HG03139 (cell line): Measurements from ENCODE around the gene FCHSD2.
"Not testable (repeated sequence)": the region's sequence is repeated elsewhere in the genome, so short reads cannot be mapped to it uniquely, and the experiment has no call there.

Experiments
- ATAC-seq: cut with Tn5 transposase; IDR thresholded peaks from one replicate; pipeline ENCODE4 v1.9.1; 2021; ENCODE audit not compliant: unreplicated experiment

The FCHSD2 gene

DNA sequence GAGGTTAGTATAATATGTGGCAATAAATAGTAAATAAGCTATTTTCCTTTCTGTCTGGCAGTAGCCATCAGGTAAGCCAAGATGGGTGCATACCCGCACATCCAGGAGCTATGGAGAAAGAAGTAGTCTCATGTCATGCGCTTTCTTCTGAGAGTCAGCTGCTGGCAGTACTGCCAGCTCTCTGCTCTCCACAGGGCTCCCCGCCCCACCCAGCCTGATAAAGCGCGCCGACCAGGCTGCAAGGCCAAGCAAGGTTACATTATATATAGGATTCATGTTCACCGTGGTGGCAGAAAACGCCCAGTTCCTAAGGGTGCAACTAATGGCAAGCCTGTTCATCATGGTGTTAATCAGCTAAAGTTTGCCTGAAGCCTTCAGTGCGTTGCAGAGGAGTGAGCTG is 201.7 kb downstream of the FCHSD2 start:
- no peak for ATAC-seq

DNA sequence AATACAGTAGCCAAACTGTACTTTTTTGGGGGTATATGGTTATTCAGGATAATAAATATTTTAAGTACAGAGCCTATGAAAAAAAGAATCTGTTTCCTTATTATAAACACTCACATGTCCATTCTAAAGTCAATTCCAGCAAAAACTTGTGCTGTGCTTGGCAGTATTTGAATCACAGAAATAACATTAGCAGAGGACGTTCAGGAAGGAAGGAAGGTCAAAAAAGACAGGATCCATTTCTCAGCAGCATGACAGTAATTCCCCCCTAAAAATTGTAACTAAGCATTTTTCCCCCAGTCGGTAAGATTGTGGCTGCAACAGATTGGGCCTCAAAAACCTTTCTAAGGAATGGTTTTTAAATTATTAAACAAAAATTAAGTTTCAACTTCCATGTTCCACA is 203.1 kb downstream of the FCHSD2 start:
- ATAC-seq: no peak

DNA sequence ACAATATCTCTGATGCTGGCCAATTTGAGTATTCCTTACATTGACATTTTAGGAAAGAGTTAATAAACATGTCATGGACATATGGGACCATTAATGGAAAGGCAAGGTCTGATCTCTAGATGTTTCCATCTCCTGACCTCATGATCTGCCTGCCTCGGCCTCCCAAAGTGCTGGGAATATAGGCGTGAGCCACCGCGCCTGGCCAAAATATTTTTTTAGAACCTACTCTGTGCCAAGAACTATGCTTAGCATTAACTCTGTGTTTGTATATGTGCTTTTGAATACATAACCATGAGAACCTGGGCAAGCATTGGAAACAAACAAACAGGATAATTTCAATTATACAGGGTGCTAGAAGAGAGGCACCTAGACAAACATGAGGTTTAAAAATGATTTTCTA is 204.7 kb downstream of the FCHSD2 start:
- no peak for ATAC-seq

DNA sequence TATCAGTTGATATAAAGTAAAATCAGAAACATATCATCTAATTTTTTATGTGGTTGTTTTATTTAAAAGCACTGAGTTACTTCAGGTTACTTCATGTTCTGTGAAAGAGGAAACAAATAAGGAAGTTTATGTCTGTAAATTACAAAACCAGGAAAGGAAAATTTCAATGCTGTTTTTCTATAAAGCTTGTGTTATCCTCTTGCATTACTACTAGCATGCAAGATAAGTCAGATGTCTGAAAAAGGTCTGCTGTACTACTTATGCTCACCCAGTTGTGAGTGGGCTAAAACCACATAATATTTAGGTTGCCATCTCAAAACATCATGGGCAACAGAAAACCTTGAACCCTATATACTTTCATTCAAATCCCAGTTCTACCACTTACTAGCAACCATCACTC is 206.4 kb downstream of the FCHSD2 start:
- no peak for ATAC-seq

DNA sequence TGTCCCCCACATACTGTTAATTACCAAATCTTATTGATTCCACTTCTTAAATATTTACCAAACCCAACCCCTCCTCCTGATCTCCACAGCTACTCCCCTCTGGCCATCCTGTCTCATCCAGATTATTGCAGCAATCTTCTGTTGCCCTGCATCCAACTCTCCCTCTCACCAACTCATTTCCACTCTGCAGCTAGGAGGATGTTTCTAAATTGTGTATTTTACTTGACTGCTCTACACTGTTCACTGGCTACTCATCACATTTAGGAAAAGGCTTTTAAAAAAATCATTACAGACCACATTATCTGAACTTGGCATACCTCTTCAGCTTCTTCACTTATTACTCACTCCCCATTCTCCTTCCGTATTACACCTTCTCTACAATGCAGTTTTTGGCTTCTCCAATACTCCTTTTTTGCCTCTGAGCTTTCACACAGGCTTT is 210.0 kb downstream of the FCHSD2 start:
- ATAC-seq: no peak

DNA sequence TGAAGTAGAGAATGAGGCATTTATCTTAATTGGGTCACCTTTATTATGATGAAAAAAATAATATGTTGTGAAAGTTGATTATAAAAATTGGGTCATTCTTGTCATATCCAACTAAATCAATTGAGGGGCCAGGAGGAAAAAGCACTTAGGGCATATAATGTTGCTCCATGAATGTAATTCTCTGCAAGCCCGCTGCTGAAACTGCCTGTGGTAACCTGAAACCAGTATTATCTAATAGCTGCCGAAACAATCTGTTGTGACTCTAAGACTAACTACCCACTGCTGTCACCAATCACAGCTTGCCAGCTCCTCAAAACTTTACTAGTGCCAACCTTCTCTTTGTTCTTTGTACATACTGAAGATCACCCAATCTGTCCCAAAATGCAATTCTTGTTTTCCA is 212.1 kb downstream of the FCHSD2 start:
- no peak for ATAC-seq

DNA sequence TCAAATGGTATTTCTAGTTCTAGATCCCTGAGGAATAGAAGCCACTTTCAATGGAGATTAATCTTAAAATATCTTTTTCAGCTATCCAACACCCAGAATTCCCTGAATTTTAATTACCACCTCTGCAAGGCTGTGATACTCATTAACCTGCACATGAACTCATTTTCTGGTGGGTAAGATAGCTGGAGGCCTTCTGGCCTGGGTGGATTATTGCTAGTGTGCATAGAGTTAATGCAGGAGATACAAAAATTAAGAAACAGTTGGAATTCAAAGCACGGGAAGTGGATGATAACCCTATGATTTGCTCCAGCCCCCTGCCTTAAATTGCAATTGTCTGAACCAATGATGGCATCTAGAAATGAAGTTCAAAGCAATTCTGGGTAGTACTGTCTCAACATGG is 212.9 kb downstream of the FCHSD2 start:
- ATAC-seq: no peak

DNA sequence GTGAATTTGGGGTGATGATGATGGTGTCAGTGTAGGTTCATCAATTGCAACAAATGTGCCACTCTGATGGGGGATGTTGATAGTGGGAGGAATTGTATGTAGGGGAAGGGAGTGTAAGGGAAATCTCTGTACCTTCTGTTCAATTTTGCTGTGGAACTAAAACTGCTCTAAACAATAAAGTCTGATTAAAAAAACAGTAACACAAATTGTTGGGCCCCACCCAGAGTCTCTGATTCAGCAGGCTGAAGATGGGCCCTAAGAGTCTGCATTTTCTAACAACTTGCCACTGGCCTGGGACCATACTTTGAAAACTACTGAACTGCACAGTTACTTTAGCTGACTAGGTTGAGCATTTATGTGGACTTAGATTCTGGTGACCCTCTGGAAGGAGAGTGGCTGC is 214.7 kb downstream of the FCHSD2 start:
- ATAC-seq: no peak

DNA sequence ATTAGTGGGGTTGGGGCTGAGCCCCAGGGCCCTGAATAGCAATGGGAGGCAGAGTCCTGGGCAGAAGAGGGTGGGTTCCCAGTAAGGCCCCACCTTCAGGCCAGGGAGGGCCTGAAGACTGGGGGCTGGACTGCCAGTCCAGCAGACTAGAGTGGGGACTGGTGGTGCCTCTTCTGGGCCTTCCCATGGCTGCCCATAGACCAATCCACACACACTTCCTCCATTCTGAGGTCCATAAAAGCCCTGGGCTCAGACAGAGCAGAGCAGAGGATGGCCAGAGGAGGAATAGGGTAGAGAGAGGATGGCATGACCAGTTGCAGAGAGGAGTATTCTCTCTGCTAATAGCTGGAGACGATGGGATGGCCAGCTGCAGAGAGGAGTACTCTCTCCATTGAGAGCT is 216.0 kb downstream of the FCHSD2 start:
- ATAC-seq: no peak

DNA sequence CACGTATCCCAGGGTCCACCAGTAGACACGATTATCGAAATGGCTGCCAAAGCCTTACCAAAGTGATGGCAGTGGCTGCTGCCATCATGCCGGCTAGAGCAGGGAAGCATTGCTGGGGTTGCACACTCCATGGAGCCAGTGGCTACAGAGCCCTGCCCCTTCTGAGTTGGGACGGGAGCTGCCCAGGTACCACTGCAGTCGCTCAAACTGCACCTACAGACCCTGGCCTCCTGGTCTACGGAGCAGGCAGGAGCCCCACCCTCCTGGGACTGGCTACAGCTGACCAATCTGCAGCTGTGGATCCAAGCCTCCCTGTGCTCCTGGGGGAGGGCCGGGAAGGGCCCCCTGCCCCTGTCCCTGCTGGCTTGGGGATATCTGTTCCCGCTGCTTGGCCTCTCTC is 216.5 kb downstream of the FCHSD2 start:
- no peak for ATAC-seq

DNA sequence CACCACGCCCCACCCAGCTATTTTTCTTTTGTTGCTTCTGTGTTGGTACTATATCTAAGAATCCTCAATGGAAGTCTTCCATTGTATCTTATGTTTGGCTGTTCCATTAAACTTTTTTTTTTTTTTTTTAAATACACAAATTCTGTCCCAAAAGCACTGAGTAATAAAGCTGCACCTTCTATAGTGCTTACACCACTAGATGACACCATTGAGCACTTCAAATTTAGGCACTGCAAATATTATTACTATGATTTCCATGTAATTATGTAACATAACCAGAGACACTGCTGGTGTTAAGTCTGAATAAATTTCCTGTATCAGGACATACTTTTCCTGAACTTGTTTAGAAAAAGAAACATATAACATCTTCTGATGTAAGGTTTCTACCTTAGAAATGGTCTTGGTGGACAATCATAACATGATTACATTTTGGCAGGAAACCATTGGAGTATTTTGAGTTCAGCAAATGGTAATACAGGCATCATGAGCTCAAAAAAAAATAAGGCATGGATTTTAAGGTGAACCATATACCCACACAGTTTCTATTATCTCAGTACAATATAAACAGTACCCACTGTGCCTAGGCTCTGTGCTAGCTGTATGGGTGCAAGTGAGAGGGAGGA is 217.4 kb downstream of the FCHSD2 start:
- ATAC-seq: no peak

DNA sequence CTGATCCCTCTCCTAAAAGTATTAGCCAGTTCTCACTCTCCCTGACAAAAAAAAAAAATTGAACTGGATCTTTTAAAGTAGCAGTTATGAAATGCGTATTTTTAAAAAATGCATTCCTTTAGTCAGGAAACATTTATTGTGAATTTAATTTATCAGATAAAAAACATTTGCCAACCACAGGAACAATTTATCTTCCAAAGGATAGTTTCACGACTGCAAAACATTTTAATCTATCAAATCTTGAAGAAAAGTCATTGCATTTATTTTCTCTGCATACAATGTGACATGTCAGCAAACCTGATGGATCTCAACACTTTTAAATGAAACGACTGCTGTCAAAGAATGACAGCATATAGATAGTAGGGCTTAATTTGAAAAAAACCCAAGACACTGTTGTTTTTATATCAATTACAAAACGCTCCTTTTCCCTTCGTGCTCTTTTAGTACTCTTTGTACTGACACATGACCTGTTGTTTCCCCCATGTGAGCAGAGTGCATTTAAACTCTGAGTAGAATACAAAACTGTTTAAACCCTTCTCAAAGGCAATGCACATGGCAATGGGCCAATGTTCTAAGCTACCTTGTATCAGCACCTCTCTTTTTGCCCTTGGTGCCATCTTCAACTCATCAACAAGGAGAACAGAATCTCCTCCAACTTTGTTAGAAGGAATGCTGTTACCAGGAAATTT is 220.9 kb downstream of the FCHSD2 start:
- no peak for ATAC-seq

DNA sequence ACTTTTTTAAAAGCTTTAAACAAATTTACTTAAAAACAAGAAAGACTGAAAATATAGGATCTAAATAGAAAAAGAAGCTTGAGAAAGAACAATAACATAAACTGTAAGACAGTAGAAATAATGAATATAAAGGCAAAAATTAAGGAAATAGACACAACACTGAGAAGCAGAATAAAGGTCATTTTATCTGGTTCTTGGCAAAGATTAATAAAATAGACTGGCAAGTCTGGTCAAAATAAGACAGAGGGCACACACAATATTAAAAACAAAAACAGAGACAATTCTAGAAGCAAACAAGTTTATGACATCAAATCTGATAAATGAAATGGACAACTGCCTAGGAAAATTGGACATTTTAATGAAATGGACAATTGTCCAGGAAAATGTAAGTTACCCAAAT is 222.1 kb downstream of the FCHSD2 start:
- ATAC-seq: no peak

DNA sequence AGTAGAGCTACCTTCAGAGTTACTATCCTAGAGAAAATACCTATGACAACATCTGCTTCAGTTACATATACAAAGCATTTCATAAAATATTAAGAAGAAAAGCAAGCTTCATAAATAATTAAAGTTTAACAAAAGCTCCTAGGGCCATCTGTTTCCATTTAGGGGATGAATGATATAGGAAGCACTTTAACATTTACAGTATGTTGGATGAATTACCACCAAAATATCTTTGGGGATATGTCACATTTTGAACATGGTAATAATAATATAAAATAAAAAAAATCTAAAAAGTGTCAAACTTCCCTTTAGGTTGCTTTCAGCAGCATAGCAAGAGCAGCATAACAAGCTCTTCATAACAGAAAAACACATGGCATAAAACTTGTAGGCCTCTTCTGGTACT is 223.3 kb downstream of the FCHSD2 start:
- ATAC-seq: no peak

DNA sequence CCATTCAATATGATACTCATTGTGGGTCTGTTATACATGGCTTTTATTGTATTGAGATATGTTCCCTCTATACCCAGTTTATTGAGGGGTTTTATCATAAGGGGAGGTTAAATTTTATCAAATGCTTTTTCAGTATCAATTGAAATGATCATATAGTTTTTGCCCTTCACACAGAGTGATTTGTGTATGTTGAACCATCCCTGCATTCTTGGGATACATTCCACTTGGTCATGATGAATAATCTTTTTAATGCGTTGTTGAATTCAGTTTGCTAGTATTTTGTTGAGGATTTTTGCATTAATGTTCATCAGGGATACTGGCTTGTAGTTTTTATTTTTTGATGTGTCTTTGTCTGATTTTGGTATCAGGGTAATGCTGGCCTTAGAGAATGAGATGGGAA is 229.9 kb downstream of the FCHSD2 start:
- no peak for ATAC-seq

DNA sequence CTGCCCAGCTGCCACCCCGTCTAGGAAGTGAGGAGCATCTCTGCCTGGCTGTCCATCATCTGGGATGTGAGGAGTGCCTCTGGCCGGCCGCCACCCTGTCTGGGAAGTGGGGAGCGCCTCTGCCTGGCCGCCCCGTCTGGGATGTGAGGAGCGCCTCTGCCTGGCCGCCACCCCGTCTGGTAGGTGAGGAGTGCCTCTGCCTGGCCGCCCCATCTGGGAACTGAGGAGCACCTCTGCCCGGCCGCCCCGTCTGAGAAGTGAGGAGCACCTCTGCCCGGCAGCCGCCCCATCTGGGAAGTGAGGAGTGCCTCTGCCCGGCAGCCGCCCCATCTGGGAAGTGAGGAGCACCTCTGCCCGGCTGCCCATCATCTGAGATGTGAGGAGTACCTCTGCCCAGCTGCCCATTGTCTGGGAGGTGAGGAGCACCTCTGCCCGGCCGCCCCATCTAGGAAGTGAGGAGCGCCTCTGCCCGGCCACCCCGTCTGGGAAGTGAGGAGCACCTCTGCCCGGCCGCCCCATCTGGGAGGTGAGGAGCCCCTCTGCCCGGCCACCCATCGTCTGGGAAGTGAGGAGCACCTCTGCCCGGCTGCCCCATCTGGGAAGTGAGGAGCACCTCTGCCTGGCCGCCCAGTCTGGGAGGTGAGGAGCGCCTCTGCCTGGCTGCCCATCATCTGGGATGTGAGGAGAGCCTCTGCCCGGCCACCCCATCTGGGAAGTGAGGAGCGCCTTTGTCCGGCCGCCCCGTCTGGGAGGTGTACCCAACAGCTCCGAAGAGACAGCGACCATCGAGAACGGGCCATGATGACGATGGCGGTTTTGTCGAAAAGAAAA is 232.3 kb downstream of the FCHSD2 start:
- ATAC-seq: not testable (repeated sequence)

DNA sequence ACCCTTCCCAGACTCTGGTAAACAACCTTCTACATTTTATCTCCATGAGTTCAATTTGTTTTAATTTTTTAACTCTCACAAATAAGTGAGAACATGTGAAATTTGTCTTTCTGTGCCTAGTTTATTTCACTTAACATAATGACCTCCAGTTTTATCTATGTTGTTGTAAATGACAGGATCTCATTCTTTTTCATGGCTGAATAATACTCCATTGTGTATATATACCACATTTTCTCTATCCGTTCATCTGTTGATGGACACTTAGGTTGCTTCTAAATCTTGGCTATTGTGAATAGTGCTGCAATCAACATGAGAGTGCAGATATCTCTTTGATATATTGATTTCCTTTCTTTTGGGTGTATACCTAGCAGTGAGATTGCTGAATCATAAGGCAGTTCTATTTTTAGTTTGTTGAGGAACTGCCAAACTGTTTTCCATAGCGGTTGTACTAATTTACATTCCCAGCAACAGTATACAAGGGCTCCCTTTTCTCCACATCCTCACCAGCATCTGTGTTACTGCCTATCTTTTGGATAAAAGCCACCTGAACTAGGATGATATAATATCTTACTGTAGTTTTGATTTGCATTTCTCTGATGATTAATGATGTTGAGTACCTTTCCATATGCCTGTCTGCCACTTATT is 234.0 kb downstream of the FCHSD2 start:
- ATAC-seq: no peak

DNA sequence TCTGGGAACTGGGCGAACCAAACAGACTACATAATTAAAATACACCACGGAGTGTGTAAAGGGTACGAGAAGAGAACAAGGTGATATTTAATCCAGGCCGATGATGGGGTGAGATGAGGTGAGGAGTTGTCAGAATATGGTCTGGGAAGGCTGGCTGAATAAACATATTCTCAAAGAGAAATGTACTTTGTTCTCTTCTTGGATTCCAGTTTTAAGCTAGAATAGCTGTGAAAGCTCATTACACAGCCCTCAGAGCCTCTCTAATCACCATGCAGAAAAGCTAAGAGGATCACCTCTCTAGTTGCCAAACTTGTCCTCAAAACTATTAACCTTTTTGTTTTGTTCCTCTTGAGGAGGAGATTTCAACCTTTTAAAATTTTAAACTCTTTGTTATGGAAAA is 238.1 kb downstream of the FCHSD2 start:
- ATAC-seq: no peak

DNA sequence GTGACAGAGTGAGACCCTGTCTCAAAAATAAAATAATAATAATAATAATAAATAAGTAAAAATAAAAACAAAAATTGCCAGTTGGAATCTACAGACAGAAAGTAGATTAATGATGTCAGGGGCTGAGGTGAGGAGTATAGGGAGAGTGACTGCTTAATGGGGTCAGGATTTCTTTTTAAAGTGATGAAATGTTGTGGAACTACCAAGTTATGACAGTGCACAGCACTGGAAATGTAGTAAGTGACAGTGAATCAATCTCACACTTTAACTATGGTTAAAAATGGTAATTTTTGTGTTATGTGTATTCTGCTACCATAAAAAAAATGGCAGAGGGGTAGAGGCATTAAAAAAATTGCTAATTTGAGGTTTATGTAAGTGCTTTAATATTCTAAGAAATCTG is 240.7 kb downstream of the FCHSD2 start:
- ATAC-seq: no peak

DNA sequence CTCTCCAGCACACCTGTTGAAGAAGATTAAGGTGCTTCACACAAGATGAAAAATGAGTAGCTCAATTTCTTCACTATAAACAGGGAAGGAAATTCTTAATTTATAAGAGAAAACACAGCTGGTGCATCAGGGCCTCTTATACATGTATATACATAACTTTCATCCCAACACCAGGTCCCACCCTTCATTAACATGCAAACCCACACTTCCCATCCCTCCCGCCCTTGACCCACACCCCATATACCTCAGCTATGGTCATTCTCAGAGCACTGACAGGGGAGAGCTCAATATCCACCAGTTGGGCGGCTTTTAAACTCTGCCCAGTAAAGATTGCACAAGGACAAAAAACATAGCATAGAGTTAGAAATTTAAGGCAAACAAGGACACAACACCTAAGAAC is 242.1 kb downstream of the FCHSD2 start:
- no peak for ATAC-seq

DNA sequence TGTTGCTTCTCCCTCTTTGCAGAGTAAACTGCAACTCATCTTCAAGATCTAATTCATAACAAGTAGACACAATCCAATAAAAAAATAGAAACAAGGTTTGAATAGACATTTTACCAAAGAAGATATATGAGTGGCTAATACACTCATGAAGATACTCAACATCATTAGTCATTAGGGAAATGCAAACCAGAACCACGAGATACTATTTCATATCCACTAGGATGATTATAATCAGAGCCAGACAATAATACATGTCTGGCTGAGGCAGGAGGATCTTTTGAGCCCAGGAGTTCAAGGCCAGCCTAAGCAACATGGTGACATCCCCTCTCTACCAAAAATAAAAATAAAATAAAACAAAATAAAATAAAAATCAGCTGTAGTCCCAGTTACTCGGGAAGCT is 242.9 kb downstream of the FCHSD2 start:
- ATAC-seq: no peak

DNA sequence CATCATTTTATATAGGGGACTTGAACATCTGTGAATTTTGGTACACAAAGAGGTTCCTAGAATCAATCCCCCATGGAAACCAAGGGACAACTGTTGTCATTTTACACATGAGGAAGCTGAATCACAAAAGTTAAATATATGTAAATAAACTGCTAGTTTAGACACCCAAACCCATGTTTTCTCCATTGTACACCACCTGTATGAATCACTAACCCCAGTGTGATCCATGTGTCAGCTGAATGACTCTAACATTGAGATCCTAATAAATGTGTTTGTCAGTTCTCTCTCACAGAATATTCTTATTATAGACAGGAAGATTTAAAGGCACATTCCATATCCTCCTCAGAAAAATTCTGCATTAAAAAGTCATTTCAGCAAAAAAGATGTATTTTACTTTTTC is 244.6 kb downstream of the FCHSD2 start:
- ATAC-seq: no peak
